OCI-M2 (cell line): ENCODE measurements around the gene SPATA46.
"Not testable (repeated sequence)": the region's sequence is repeated elsewhere in the genome, so short reads cannot be mapped to it uniquely, and the experiment has no call there.

Experiments
- DNase-seq: peaks from one replicate; lab custom pipeline; 2025; ENCODE audit not compliant: unreplicated experiment; lab: John Stamatoyannopoulos, UW

The SPATA46 gene

DNA sequence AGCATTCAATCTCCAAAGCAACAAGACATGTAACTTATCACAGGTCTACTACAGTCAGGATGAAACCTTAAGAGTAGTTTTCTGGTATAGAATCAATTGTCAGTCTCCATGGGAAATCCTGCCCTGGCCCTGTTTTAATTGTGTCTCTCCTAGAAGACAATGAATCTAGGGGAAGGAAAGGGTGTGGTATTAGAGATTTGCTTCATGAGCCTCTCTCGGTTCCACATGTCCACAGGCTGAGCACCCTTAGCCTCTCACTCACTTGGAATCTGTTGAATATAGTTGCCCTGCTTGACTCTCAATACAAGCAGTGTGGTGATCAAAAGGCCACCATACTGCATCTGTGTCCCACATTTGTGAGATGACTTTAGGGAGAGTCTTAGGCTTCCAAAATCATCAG, 17.7 kb downstream of the SPATA46 start:
- DNase-seq = no peak

DNA sequence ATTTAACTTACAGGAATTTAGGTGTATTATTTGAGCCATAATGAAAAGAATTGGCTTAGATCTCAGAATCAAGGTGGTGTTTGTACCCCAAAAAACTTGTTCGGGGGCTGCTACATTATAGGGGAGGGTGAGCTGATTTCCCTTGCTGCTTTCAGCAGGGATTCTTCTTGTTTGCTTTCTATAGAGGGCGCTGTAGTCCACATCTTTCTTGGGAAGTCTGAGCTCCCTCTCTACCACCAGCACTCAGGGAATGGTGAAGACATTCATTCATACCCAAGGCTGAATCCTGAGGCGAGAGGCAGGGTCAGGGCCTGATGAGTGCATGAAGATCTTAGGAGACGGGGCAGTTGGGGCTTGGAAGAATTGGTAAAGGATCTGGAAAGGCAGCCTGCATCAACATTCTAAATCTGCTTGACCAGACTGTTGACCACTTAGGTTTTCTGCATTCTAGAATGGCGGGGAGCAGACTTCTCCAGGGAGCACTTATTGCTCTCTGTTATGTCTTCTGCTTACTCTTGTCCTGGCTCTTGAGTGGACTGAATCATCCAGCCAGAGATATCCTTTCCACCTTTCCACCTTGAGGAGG, 18.9 kb downstream of the SPATA46 start:
- no peak for DNase-seq

DNA sequence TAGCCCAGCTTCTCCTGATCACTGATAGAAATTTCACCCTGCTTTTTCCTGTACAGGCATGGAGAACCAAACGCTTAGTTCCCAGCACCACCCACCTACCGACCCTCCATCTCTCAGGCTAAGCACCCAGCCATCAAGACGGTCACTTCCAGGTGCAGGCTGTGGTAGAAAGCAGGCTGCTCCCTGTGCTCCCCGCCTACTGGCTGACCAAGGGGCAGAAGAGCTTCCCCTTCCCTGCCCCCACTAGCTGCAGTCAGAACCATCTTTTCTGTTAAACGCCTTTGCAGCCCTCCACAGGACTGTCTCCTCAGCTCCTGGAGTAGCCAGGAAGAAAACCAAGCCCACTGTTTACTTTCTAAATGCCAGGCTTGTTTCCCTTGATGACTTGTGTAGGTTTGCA, 23.0 kb downstream of the SPATA46 start:
- DNase-seq = no peak

DNA sequence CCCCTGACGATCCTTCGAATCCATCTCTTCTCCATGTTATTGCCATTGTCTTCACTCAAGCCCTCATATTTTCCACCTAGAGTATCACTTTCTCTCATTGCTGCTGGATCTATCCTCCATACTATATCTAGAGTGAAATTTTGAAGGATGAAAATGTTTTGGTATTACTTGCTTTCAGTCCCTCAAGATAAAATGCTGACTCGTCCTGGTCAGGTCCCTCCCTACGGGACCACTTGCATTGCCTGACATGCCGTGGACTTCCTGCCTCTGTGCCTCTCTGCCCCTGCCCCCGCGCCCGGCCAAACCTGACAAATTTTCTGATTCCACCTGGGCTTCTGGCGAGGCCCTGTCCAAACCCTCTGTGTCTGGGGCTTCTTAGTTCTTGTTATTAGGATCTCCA, 23.6 kb downstream of the SPATA46 start:
- no peak for DNase-seq

DNA sequence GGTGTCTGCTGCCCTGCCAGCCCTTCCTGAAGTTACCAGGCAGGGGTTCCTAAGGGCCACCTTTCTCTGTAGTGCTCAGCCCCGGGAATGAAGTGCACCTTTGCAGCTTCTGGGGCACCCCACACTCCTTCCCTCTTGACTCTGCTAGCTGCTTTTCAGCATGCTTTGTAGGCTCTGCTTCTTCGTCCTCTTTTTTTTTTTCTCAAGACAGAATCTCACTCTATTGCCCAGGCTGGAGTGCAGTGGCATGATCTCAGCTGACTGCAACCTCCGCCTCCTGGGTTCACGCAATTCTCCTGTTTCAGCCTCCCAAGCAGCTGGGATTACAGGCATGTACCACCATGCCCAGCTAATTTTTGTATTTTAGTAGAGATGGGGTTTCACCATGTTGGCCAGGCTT, 24.8 kb downstream of the SPATA46 start:
- not testable (repeated sequence) for DNase-seq

DNA sequence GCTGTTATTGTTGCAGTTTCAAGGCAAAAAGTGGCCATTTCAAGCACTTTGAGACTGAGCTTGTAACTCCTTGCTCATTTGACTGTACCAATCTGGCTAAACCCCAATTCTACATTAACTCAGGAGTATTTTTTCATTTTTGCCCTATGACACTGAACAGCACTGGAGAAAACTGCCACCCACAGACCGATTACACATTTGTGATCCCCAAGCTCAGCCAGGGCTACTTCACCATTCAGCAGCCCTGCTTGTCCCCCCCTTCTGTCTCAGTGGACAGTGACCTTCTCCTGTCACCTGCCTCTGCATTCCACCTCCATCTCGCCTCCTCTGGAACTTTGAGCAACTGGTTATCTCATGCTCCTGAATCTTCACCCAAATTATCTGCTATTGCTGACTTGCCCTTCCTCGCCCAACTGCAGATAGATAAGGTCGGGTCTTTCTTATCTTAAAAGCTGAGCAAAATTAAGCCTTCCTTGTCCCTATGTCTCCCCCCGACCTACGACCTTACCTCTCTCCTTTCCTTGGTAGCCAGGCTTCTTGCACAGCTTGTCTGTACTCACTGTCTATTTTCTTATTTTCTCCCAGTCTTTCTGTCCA, 25.3 kb downstream of the SPATA46 start:
- no peak for DNase-seq

DNA sequence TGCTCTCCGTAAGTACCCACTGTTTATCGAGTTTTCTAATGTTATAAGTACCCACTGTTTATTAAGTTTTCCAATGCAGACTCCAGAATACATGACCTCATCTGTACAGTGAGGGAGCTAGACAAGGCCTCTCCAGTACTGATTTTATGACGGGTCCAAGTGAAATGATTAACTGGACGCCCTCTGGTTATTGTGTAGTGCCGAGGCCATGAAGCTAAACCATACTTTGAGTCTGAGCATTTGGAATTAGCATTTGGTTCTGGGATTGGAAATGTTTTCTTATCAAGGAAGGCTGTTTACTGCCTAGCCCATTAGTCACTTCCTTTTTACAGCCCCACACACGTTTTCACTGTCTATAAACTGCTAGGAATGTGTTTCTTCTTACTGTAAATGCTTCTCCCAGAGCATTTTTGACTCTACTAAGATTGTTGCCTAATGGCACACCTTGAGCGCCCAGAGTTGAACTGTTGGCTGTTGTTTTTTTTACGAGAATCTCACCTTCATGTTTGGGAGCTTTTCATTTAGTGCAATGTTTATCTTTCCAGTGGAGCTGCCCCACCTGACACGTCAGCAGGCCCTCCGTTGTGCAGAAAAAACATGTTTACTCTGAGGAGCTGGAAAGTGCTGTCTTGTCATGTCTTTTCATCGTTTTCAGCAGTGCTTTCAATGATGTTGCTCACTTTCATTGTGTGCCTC, 26.9 kb downstream of the SPATA46 start:
- DNase-seq = no peak

DNA sequence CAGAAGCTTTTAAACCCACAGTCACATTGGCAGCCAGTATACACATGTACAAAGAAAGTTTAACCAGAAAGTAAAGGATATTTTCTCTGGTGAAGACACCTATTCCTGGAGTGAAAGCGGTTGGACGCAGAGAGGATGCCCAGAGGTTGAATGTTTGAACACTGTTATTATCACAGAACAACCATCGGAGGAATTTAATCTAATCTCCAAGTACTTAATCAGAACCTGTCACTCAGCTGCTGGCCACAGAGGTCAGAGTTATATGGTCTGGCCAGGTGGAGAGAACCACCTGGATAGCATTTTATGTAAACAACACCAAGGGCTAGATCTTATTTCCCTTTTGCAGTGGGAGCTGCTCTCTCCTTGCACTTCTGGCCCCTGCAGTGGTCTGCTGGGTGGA, 29.4 kb downstream of the SPATA46 start:
- no peak for DNase-seq

DNA sequence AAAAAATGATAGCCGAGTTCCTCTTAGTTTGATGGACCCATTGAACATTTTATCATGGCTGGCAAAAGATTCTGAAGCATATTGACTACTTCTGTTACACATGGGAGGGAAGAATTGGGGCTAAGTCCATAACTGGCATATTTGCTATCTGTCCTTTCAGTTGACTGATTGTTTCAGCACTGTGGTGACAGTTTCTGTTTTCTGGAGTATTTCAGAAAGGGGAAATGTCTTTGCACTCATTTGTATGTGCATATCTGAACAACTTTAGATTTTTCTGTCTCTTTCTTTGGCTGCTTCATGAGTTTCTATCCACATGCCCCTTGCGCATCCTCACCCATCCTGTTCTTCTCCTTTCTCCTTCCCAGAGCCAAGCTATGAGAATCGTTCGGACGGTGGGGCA, 33.2 kb downstream of the SPATA46 start:
- DNase-seq = no peak

DNA sequence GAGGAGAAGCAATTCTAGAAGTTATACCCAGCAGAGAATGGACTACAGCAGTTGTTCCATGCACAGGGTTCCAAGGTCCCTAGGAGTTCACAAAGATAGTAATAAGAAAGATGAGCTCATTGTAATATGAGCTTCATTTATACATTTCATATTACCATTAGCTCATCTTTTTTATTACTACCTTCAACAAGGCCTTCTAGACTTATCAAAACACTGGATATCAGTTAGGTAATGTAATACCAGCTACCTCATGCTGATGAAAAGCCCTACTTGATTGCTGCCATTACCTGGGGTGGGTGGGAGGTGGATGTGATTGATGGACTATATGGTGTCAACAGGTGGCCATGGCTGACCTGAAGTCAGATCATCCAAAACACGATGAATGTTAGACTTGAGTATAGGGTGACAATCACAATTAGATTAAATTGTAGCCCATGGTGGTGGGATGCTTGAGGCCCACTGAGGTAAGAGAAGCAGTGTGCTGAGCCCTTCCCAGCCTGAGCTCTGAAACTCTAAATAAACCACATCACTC, 34.1 kb downstream of the SPATA46 start:
- no peak for DNase-seq

DNA sequence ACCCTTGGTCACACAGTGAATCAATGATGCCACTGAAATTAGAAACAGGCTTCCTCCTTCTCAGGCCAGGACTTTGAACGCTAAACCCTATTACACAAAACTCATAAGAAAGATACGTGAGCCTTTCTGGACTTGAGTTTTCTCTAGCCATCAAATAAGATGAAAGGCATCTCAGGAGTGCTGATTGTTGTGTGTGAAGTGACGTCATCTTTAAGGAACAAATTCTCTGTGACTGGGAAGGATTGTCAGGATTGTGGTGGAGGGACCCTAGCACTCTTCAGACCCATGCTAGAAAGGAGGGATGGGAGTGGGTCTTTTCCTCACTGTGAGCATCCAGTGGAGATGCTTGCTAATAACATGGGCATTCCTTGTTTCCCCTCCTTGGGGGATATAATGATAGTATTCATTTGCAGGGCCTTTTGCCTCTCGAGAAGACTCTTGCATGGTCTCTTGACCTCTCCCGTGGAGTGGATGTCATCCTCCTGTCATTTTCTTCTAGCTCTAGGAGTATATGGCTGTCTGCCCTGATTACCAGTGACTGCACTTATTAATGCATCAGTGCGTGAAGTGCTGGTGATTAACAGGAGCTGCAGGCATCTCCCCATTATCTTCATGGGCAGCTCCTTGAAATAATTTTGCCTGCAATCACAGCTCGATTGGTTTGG, 39.9 kb downstream of the SPATA46 start:
- no peak for DNase-seq

DNA sequence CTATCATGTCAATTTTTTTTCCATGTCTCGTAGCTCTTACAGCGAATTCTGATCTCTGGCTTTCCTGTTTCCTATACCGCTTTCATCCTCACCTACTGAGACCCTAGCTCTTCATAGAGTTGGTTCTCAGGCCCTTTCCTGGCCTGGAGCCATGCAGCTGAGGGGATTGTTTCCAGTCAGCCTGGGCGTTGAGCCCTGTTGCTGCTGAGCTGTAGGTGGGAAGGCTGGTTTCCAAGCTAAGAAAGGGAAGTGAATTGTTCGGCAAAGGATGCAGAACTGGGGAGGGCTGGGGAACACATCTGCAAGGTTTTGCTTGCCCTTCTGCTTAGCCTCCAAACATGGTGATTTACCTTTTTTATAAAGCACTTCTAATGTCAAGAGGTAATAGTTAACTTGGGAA, 41.5 kb downstream of the SPATA46 start:
- no peak for DNase-seq

DNA sequence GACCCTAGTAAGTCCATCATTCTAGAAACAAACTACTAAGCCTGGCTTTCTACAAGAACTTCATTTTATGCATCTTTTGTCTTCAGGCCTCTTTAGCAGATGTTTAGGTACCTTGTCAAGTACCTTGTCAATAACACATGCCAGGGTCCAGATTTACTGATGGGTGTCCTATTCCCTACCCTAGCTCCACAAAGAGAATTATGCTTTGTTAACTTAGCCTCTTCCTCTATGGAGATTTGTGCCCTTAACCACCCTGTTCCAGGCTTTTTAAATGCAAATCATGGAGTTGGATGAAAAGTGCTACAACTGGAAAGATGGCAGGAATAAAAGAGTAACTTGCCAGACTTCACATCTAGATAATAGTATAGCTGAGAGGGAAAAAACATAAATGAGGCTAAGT, 42.7 kb downstream of the SPATA46 start:
- DNase-seq = no peak

DNA sequence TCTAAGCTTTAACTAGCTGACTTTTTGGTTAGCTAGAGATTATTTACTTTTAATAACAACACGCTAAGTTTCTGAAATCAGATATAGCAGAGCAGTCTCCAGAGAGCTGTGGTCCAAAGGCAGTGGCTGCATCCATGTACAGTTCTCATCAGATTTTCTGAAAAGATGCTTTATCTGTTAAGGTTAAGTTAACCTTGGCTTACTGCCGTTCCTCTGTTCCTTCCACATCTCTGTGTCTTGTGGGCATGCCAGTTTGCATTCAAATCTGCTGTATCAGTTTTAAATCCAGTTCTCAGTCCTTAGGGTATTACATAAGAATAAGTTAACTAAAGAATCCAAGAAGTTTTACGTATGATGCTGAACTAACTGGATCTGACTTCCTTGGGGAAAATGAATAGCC, 46.8 kb downstream of the SPATA46 start:
- DNase-seq = no peak

DNA sequence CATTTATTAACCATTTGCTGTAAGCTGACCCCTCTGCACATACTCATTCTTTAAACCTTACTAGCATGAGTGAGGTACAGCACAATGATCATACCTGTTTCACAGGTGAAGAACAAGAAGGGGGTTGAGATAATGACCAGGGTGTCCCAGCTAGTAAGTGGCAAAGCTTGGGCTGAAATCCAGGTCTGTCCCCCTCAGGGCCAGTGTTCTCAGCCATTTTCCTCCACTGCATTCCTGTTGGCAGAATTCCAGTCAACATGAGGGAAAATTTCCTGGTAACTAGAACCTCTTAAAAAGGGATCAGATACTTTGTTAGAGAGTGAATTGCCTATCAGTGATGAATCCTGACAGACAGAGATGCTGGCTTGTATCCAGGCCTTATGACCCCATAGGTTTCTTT, 48.1 kb downstream of the SPATA46 start:
- DNase-seq = no peak

DNA sequence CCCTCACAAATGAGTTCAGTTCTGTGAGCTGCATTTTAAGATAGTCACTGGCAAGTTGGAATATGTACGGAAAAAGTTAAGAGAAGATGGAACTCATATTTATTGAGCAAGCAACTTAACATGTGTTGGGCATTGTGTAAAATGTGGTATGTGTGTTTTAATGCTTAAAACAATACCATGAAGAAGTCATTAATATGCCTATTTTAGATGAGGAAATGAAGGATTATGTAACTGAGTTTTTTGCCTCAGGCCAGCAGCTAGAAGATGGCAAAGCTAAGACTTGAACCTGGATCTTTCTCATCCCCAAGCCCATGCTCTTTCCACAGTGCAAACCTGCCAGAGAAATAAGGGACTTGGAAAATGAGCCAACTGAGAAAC, 48.9 kb downstream of the SPATA46 start:
- DNase-seq = no peak

DNA sequence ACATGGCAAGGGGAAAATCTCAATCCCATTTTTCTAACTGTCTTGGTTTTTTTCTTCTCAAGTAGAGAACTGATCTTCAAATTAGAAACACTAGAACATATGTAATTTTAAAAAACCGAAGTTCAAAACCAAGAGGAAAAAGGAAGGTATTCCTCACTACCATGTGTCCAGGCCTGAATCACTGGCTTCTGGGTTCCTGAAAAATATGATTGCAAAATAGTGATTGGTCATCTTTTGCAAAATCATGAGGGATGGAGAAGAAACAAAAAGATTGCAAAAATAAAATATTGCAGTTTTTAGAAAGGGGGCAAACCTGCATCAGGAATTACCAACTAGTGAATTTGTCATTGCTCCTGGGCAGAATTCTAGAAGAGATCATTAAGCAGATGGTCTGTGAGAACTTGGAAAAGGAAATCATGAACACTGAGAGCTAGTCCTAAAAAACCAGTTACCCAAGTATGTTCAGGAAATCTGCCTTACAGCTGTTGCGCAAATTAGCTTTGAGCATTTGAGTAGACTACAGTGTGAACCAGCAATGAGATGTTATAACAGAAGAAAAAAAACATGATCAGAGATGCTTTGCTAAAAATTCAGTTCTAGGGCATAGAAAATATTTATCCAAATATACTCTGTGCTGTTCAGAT, 49.4 kb downstream of the SPATA46 start:
- DNase-seq = no peak

DNA sequence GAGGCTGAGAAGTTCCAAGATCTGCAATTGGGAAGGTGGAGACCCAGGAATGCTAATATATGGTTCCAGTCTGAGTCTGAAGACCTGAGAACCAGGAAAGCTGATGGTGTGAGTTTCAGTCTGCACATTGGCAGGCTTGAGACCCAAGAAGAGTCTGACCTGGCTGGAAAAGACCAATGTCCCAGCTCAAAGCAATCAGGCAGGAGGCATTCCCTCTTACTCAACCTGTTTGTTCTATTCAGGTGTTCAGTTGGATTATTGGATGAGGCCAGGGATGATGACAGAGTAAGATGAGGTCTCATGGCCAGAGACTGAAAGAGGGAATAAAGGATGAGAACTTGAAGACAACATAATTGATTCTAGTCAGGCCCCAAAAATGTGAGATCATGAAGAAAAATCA, 50.1 kb downstream of the SPATA46 start:
- no peak for DNase-seq

DNA sequence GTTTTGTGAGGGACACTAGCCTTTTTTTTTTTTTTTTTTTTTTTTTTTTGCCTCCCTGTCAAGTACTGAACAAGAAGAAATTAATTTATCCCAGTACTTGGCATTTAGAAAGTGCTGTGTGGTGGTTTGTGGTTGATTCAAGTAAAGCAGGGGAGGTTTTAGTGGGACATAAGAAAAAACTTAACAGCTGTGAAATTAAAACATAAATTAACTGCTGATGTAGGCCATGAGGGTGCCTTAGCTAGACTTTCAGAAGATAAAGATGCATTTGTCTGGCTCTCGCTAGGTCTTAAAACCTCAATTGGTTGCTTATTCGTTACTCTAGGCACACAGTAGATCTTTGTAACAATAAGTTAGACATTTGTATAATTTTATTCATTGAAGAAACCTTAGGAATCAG, 52.3 kb downstream of the SPATA46 start:
- DNase-seq = no peak
